ENCODE data around the gene SMYD3. TPM values are rescaled to one million over a fixed set of nuclear protein-coding genes. Genes with fewer than 3 reads are reported as not detected.

Gene SMYD3
- total RNA-seq, 2 donors from 2014 or later, result 23.8 to 34.0 TPM

DNA sequence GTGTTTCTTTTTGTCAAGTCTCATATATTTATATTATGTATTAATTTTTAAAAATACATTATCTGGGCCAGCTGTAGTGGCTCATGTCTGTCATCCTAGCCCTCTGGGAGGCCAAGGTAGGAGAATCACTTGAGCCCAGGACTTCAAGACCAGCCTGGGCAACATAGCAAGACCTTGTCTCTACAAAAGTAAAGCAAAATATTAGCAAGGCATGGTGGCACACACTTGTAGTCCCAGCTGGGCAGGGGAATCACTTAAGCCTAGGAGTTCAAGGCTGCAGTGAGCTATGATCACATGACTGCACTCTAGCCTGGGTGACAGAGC is 189.1 kb downstream of the SMYD3 start:
- H3K27me3 Mint-ChIP-seq, result no peaks in the 10 kb centered on the region
- H3K4me1 Mint-ChIP-seq, result no peaks in the 10 kb centered on the region
- no peak for ATAC-seq (replicated peaks)
- H3K36me3 Mint-ChIP-seq (ENCODE audit: low read depth), result peaks cover 4% of the 10 kb centered on the region
- no peak overlapping the region for H3K27ac Mint-ChIP-seq
- H3K4me3 Mint-ChIP-seq, result no peak overlapping the region
- no peaks in the 10 kb centered on the region for H3K9me3 Mint-ChIP-seq

- Mint-ChIP-seq H3K4me3 (no peak overlapping the region), H3K27me3 (no peaks in the 10 kb centered on the region), H3K36me3 (ENCODE audit: low read depth) (no peaks in the 10 kb centered on the region), H3K9me3 (no peaks in the 10 kb centered on the region), H3K4me1 (no peaks in the 10 kb centered on the region), H3K27ac (no peak overlapping the region)
- ATAC-seq (replicated peaks), result no peak
Observed at GRCh38 chr1:246317332-246318035, 189.6 kb downstream of the SMYD3 start.

DNA sequence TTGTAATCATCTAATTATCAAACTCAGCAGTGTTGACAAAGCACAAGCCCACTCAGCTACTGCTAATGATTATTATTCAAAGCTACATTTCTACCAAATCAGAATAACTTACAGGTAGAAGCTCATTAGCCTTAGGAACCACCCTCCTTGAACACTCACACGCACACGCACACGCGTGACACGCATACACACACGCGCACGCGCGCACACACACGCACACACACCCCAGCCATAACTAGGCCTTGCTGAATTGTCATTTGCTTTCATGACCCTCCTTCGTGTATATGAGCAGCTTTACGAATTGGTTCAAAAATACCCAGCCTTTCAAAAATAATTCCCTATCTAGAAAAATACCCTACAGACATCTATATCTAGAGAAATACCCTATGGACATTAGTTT is 195.6 kb downstream of the SMYD3 start:
- ATAC-seq (replicated peaks), result no peak
- Mint-ChIP-seq H3K36me3 (ENCODE audit: low read depth) (no peaks in the 10 kb centered on the region), H3K27ac (no peak overlapping the region), H3K27me3 (no peaks in the 10 kb centered on the region), H3K4me3 (no peak overlapping the region), H3K4me1 (no peaks in the 10 kb centered on the region), H3K9me3 (no peaks in the 10 kb centered on the region)

- H3K4me3 Mint-ChIP-seq, result no peak overlapping the region
Observed at GRCh38 chr1:246309247-246309884, 197.7 kb downstream of the SMYD3 start.

DNA sequence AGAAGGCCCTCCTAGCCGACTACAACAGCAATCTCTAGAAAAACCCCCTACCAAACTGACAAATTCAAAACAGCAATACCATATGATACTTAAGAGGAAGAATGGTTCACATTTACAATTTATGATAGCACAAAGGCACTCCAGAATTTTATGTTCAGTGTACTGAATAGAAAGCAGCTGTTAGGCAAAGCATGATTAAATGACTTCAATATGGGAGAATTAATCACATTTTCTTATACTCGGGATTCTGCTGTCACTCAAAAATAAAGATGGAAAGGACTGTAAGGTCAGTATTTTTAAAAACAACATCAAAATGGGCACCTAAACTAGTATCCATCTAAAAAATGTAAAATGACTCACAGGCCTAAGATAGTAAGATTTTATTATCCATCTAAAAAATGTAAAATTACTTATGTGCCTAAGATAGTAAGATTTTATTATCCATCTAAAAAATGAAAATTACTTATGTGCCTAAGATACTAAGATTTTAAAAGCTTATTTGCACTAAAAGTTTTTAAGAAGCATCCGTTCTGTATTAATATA is 198.5 kb downstream of the SMYD3 start:
- H3K4me3 Mint-ChIP-seq, result no peak overlapping the region
- no peak overlapping the region for H3K27ac Mint-ChIP-seq
- no peak for ATAC-seq (replicated peaks)
- H3K4me1 Mint-ChIP-seq, result no peaks in the 10 kb centered on the region
- H3K36me3 Mint-ChIP-seq (ENCODE audit: low read depth), result no peaks in the 10 kb centered on the region
- H3K9me3 Mint-ChIP-seq, result no peaks in the 10 kb centered on the region
- no peaks in the 10 kb centered on the region for H3K27me3 Mint-ChIP-seq

More at GRCh38 chr1:246309247-246309884, 197.7 kb downstream of the SMYD3 start:
- H3K4me1 Mint-ChIP-seq, result no peaks in the 10 kb centered on the region
- ATAC-seq (replicated peaks), result no peak
- H3K9me3 Mint-ChIP-seq, result no peaks in the 10 kb centered on the region
- H3K36me3 Mint-ChIP-seq (ENCODE audit: low read depth), result no peaks in the 10 kb centered on the region
- H3K27me3 Mint-ChIP-seq, result no peaks in the 10 kb centered on the region
- H3K27ac Mint-ChIP-seq, result no peak overlapping the region

- Mint-ChIP-seq H3K27me3 (no peaks in the 10 kb centered on the region), H3K27ac (no peak overlapping the region), H3K4me1 (no peaks in the 10 kb centered on the region), H3K36me3 (ENCODE audit: low read depth) (no peaks in the 10 kb centered on the region), H3K4me3 (no peak overlapping the region), H3K9me3 (no peaks in the 10 kb centered on the region)
- no peak for ATAC-seq (replicated peaks)
Observed at GRCh38 chr1:246306415-246307037, 200.6 kb downstream of the SMYD3 start.

DNA sequence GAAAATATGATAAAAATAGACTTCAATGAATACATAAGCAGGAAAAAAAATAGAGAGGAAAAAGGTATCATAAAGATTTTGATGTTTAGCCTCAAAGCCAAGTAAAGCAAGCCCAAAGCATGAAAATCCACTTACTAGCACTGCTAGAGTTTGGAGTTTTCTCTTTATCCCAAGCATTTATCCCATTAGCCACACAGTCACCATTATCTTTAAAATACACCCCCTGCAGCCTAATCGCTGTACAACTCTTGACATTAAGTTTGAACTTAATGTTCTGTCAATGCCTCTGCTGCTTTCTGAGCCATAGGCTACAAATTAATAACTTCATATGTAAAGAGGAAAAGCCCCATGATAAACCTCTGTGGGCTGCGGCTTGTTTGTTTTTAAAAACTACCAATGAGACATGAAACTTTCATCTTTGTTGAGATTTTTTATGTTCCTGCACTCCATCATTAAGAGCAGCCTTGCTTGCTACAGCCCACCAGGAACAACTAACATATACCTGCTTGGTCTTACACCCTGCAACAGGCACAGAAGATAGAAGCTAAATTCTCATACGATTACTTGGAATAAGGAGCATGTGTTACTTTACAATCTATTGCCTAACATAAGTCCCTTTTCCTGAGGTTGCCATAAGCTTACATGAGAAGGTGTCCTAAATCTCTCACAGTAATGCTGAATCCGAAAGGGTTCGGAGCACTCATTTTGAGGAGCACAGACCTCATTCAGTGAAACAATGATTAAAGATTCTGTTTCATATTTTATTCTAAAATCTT is 202.4 kb downstream of the SMYD3 start:
- Mint-ChIP-seq H3K27ac (no peak overlapping the region), H3K9me3 (no peaks in the 10 kb centered on the region), H3K4me3 (no peak overlapping the region), H3K36me3 (ENCODE audit: low read depth) (peaks cover 6% of the 10 kb centered on the region), H3K4me1 (no peaks in the 10 kb centered on the region), H3K27me3 (no peaks in the 10 kb centered on the region)
- no peak for ATAC-seq (replicated peaks)

DNA sequence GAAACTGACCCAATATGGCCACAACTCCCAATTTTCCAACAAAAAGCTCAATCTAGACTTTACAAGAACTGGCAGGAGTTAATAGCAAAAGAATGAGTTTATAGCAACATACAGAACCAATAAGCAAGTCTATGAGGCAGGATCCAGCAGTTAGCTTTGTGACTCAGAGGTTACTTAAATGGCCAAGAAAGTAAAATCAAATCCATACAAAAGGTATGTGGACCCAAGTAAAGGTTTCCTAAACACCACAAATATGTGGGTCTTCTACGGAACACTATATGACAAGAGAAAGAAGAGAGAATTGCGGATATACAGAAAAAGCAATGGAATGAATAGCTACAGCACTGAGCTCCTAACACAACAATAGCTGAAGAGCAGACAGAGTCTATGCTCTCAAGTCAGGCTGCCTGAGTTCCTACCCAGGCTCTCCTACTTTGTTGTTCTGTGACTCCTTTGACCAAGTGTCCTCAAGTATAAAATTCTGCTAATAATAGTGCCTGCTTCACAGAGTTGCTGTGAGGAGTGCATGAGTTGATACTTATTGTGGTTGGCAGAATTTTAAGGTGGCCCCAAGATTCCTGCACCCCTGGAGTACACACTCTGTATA is 204.3 kb downstream of the SMYD3 start:
- no peaks in the 10 kb centered on the region for H3K9me3 Mint-ChIP-seq
- H3K4me1 Mint-ChIP-seq, result no peaks in the 10 kb centered on the region
- no peak overlapping the region for H3K4me3 Mint-ChIP-seq
- H3K36me3 Mint-ChIP-seq (ENCODE audit: low read depth), result peaks cover 6% of the 10 kb centered on the region
- no peak overlapping the region for H3K27ac Mint-ChIP-seq
- no peaks in the 10 kb centered on the region for H3K27me3 Mint-ChIP-seq
- no peak for ATAC-seq (replicated peaks)

- ATAC-seq (replicated peaks), result no peak
Observed at GRCh38 chr1:246302251-246302625, 204.8 kb downstream of the SMYD3 start.

GRCh38 chr1:246301553-246302250 is 205.4 kb downstream of the SMYD3 start:
- H3K27ac Mint-ChIP-seq, result no peak overlapping the region
- H3K4me3 Mint-ChIP-seq, result no peak overlapping the region
- no peaks in the 10 kb centered on the region for H3K9me3 Mint-ChIP-seq
- ATAC-seq (replicated peaks), result no peak
- H3K36me3 Mint-ChIP-seq (ENCODE audit: low read depth), result peaks cover 6% of the 10 kb centered on the region
- no peaks in the 10 kb centered on the region for H3K27me3 Mint-ChIP-seq
- no peaks in the 10 kb centered on the region for H3K4me1 Mint-ChIP-seq

More at GRCh38 chr1:246302251-246302625, 204.8 kb downstream of the SMYD3 start:
- no peak overlapping the region for H3K27ac Mint-ChIP-seq
- peaks cover 6% of the 10 kb centered on the region for H3K36me3 Mint-ChIP-seq (ENCODE audit: low read depth)
- H3K4me1 Mint-ChIP-seq, result no peaks in the 10 kb centered on the region
- H3K9me3 Mint-ChIP-seq, result no peaks in the 10 kb centered on the region
- no peak overlapping the region for H3K4me3 Mint-ChIP-seq
- no peaks in the 10 kb centered on the region for H3K27me3 Mint-ChIP-seq

DNA sequence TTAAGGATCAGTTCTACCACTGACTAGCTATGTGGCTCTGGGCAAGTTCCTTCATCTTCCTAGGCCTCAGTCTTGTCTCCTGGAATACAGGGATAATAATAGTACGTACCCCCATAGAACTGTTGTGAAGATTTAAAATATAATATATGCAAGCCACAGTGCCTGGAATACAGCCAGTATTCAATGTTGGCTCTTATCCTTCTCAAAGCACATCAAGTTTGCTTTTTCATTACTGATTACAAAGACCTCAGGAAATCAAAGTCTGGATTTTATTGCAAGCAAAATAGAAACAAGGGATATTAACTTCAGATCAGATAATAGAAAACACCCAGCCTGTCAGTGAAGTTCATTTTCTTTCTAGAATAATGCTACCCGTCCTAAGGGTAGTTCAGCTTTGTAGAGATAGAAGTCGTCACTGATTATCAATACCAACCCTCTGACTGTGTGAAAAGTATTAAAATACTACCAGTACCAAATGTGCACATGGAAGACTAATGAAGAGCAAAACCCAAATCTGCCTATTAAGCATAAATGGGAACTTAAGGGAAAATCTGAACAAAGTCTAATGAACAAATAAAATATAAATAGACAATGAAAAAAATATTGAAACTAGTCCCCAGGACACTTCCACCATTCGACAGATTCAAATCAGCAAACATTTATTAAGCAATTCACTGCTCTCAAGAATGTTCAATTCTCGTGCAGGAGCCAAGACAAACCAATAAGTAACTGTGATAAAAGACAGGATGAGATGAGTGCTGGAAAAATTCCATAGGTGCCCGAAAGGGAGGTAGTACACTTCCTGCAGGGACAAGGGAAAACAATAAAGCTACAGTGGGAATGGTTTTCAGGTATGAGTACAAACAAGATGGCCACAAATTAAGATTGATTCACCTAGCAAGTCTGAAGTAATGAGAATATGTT is 206.2 kb downstream of the SMYD3 start:
- Mint-ChIP-seq H3K27me3 (no peaks in the 10 kb centered on the region), H3K36me3 (ENCODE audit: low read depth) (peaks cover 6% of the 10 kb centered on the region), H3K4me1 (no peaks in the 10 kb centered on the region), H3K27ac (no peak overlapping the region), H3K9me3 (no peaks in the 10 kb centered on the region), H3K4me3 (no peak overlapping the region)
- ATAC-seq (replicated peaks), result no peak

DNA sequence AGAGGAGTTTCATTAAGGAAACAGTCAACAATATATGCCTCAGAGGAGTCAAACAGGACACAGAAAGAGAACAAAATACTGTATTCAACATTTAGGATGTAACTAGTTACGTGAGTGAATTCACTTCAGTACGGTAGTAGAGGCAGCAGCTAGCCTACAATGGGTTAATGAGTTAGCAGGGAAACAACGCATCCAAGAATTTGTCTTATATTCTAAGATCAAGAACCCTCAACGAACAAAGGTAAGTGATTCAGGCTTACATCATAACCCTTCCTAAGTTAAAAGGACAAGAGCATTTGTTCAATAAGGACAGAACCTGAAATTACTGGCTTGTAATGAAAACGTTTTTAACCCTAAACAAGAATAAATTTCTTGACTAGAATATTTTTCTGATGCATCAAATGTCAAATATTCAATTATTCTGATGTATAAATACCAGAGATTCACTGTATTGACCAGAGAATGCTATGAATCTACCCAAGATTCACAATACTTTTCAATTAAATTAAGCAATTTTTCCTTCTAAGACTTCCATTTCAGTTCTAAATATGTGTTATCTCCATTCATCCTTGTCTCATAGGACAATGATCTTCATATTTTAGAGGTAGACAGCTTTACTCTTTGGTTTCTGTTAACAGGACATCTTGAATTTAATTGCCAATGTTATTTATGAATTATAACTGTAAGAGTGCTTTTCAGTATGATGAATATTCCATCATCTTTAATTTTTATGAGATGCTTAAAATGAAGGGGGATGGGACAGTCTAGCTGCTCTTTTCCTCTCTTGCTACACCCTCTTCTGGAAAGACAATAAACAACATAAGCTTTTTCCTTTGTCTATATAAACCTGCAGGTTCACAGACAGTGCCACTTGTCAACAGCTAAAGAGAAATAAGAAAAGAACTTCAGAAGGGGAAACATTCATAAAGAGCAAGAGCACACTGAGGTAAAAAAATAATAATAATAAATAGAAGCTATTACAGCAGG is 209.5 kb downstream of the SMYD3 start:
- ATAC-seq (replicated peaks), result no peak
- no peaks in the 10 kb centered on the region for H3K27me3 Mint-ChIP-seq
- H3K36me3 Mint-ChIP-seq (ENCODE audit: low read depth), result peaks cover 6% of the 10 kb centered on the region
- H3K4me1 Mint-ChIP-seq, result no peaks in the 10 kb centered on the region
- H3K27ac Mint-ChIP-seq, result no peak overlapping the region
- no peaks in the 10 kb centered on the region for H3K9me3 Mint-ChIP-seq
- no peak overlapping the region for H3K4me3 Mint-ChIP-seq
